GM12878 (cell line): Measurements from ENCODE around the gene USP16. TPM values are rescaled to one million over a fixed set of nuclear protein-coding genes. Genes with fewer than 3 reads are reported as not detected.

Source experiments
- BACH1 ChIP-seq: fragments of 450-650 bp; IDR thresholded peaks from 2 replicates; pipeline ENCODE4 v1.6.1; 2017; ENCODE audit warnings: mild to moderate bottlenecking, borderline replicate concordance
- CBFB ChIP-seq: IDR thresholded peaks from 2 replicates; pipeline ENCODE4 v1.6.1; 2016; ENCODE audit warnings: antibody characterized with exemption, low read depth
- CHD1 ChIP-seq: IDR thresholded peaks from 2 replicates; pipeline ENCODE4 v1.6.1; 2012; ENCODE audit warnings: low read depth, low read length, improper control_type of control experiment
- CHD2 ChIP-seq: IDR thresholded peaks from 2 replicates; pipeline ENCODE4 v1.6.1; 2011; ENCODE audit warnings: low read depth, low read length, improper control_type of control experiment, borderline replicate concordance
- CREB1 ChIP-seq: IDR thresholded peaks from 2 replicates; pipeline ENCODE4 v1.6.1; 2012; ENCODE audit warnings: low read depth, mild to moderate bottlenecking, inconsistent platforms
- FOS ChIP-seq: IDR thresholded peaks from 3 replicates; pipeline ENCODE4 v1.6.1; 2011; ENCODE audit warnings: borderline replicate concordance; ENCODE audit not compliant: insufficient read length; ENCODE audit errors: extremely low read depth
- HDAC6 ChIP-seq: fragments of 200-600 bp; sonication (generic); IDR thresholded peaks from one replicate; pipeline ENCODE4 v1.8.0; 2017; ENCODE audit warnings: antibody characterized with exemption; ENCODE audit not compliant: unreplicated experiment
- HDGF ChIP-seq: fragments of 450-650 bp; IDR thresholded peaks from 2 replicates; pipeline ENCODE4 v1.6.1; 2016; ENCODE audit warnings: antibody characterized with exemption
- JUNB ChIP-seq: IDR thresholded peaks from 2 replicates; pipeline ENCODE4 v1.6.1; 2016; ENCODE audit warnings: antibody characterized with exemption, mild to moderate bottlenecking
- MTA3 ChIP-seq: IDR thresholded peaks from 2 replicates; pipeline ENCODE4 v1.6.1; 2012; ENCODE audit warnings: low read length, inconsistent platforms, borderline replicate concordance
- NFIC ChIP-seq: IDR thresholded peaks from 2 replicates; pipeline ENCODE4 v1.6.1; 2012; ENCODE audit warnings: low read depth, mild to moderate bottlenecking, inconsistent platforms, low read length, moderate library complexity
- NR2F1 ChIP-seq: fragments of 450-650 bp; conservative IDR thresholded peaks from 2 replicates; pipeline ENCODE4 v1.6.1; 2017; ENCODE audit warnings: mild to moderate bottlenecking
- POLR2AphosphoS2 ChIP-seq: IDR thresholded peaks from 2 replicates; pipeline ENCODE4 v1.6.1; 2011; ENCODE audit warnings: low read depth, mild to moderate bottlenecking, low read length, improper control_type of control experiment, moderate library complexity
- POLR2AphosphoS5 ChIP-seq: IDR thresholded peaks from 2 replicates; pipeline ENCODE4 v1.6.1; 2011; ENCODE audit warnings: mild to moderate bottlenecking, low read length, inconsistent platforms
- PRDM15 ChIP-seq: fragments of 450-650 bp; formaldehyde crosslinking; IDR thresholded peaks from 2 replicates; pipeline ENCODE4 v1.4.0; 2020; ENCODE audit warnings: mild to moderate bottlenecking, moderate library complexity
- RAD51 ChIP-seq: fragments of 450-650 bp; IDR thresholded peaks from 2 replicates; pipeline ENCODE4 v1.6.1; 2016; ENCODE audit warnings: moderate library complexity, mild to moderate bottlenecking, inconsistent platforms
- SMARCA5 ChIP-seq: fragments of 450-650 bp; IDR thresholded peaks from 2 replicates; pipeline ENCODE4 v1.6.1; 2017; ENCODE audit warnings: mild to moderate bottlenecking
- SREBF1 ChIP-seq: IDR thresholded peaks from 2 replicates; pipeline ENCODE4 v1.6.1; 2012; ENCODE audit warnings: mild to moderate bottlenecking, low read length
- TBL1XR1 ChIP-seq: IDR thresholded peaks from 2 replicates; pipeline ENCODE4 v1.6.1; 2012; ENCODE audit warnings: low read depth, low read length, improper control_type of control experiment
- TCF3 ChIP-seq: IDR thresholded peaks from 2 replicates; pipeline ENCODE4 v1.6.1; 2012; ENCODE audit warnings: low read depth, mild to moderate bottlenecking, low read length, borderline replicate concordance; ENCODE audit not compliant: insufficient read depth
- polyA plus RNA-seq, 11 experiments: library from polyadenylated mRNA; depleted of rRNA in 4 of 11; unstranded in 6 of 11; stranded (reverse) in 5 of 11; fragments of >200 nt; fragmentation: Nextera tagmentation in 4 of 11; fragmentation: Illumina TruSeq in 1 of 11; extraction: Ambion mirVana in 4 of 11; extraction: Trizol in 1 of 11; gene quantifications; 1 replicate in 1 of 11; 2 replicates in 10 of 11; pipeline versions ENCODE4 v1.2.1 to v1.2.3, GENCODE V29; 2011 to 2016; ENCODE audit warnings: inconsistent platforms in 2 of 11, missing spikeins in 2 of 11, low read depth in 1 of 11
- total RNA-seq, 4 experiments: library from RNA; depleted of rRNA in 3 of 4; stranded (reverse); fragments of >200 nt in 3 of 4; fragmentation: Illumina TruSeq in 1 of 4; extraction: Trizol in 1 of 4; gene quantifications; 2 replicates each; pipeline versions ENCODE4 v1.2.1 to v1.2.3, GENCODE V29; 2013 to 2021

The USP16 gene
- total and polyA plus RNA-seq, 10 of the 15 experiments (the other 5 are each of a cell fraction or from before 2014, with no cell fraction given), result 29.5 to 68.7 (median 52.3) TPM

GRCh38 chr21:29024474-29025327 lies at the start of gene USP16 (continued):
- TF ChIP-seq SREBF1, result no peak; the same call in 1 of the 2 replicates
- TF ChIP-seq JUNB, result no peak
- no peak for TF ChIP-seq HDAC6
- peak; percentile 65 for TF ChIP-seq RAD51
- TF ChIP-seq PRDM15, result no peak
- peak; percentile 33; the same call in 1 of the 2 replicates for TF ChIP-seq NFIC
- peak; percentile 83 for TF ChIP-seq CBFB
- peak; percentile 74; the same call in 1 of the 2 replicates for TF ChIP-seq TBL1XR1
- peak; percentile 70; the same call in 1 of the 2 replicates for TF ChIP-seq POLR2AphosphoS2
- TF ChIP-seq TCF3, result no peak
- TF ChIP-seq FOS, result peak; percentile 79
- TF ChIP-seq CREB1, result peak; percentile 98
- TF ChIP-seq NR2F1, result peak; percentile 98
- peak; percentile 69; the same call in 1 of the 2 replicates for TF ChIP-seq BACH1
- TF ChIP-seq CHD2, result peak; percentile 90
- no peak for TF ChIP-seq CHD1
- TF ChIP-seq HDGF, result peak; percentile 92
- no peak for TF ChIP-seq SMARCA5
- no peak for TF ChIP-seq MTA3
- TF ChIP-seq POLR2AphosphoS5, result peak; percentile 97
